Measurements from ENCODE around the gene EGFL8.

The EGFL8 gene

GRCh38 chr6:32195902-32196681 lies 31.7 kb downstream of the EGFL8 start:
- TF ChIP-seq, protein P1, sequence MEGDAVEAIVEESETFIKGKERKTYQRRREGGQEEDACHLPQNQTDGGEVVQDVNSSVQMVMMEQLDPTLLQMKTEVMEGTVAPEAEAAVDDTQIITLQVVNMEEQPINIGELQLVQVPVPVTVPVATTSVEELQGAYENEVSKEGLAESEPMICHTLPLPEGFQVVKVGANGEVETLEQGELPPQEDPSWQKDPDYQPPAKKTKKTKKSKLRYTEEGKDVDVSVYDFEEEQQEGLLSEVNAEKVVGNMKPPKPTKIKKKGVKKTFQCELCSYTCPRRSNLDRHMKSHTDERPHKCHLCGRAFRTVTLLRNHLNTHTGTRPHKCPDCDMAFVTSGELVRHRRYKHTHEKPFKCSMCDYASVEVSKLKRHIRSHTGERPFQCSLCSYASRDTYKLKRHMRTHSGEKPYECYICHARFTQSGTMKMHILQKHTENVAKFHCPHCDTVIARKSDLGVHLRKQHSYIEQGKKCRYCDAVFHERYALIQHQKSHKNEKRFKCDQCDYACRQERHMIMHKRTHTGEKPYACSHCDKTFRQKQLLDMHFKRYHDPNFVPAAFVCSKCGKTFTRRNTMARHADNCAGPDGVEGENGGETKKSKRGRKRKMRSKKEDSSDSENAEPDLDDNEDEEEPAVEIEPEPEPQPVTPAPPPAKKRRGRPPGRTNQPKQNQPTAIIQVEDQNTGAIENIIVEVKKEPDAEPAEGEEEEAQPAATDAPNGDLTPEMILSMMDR (IDR thresholded peaks at IDR 0.05; ENCODE audit: control insufficient read depth, insufficient read depth, low read depth, low read length, missing control alignments) = no peak
- DNase-seq (ENCODE audit: low read depth) = peak; percentile 21
- peak overlapping the region; percentile 89 for H3K4me3 ChIP-seq (ENCODE audit: control insufficient read depth, low read depth, low read length)

- no peak for DNase-seq (ENCODE audit: low read depth)
- TF ChIP-seq, protein P1 (IDR thresholded peaks at IDR 0.05; ENCODE audit: control insufficient read depth, insufficient read depth, low read depth, low read length, missing control alignments) = no peak
- H3K4me3 ChIP-seq (ENCODE audit: control insufficient read depth, low read depth, low read length) = peak overlapping the region; percentile 89
Observed at GRCh38 chr6:32196682-32197616, 32.6 kb downstream of the EGFL8 start.

DNA sequence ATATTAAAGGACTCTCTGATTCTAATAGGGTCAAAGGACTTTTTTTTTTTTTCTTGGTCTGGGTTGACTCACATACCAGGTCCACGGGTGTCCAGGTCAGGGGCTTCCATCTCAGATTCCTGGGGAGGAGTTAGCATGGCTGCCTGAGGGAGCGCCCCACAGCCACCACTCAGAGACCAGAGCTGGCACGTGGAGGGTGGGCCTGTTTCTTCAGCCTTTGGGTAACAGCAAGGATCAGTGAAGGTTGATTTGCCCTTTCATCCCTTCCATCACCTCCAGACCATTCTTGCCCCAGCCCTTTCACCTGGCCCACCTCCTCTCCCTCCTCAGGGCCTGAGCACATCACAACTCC lies 33.9 kb downstream of the EGFL8 start:
- DNase-seq (ENCODE audit: low read depth) = no peak
- TF ChIP-seq, protein P1 (IDR thresholded peaks at IDR 0.05; ENCODE audit: control insufficient read depth, insufficient read depth, low read depth, low read length, missing control alignments) = no peak
- no peak overlapping the region for H3K4me3 ChIP-seq (ENCODE audit: control insufficient read depth, low read depth, low read length)

GRCh38 chr6:32198866-32199265 lies 34.5 kb downstream of the EGFL8 start:
- TF ChIP-seq, protein P1 (IDR thresholded peaks at IDR 0.05; ENCODE audit: control insufficient read depth, insufficient read depth, low read depth, low read length, missing control alignments) = no peak
- no peak overlapping the region for H3K4me3 ChIP-seq (ENCODE audit: control insufficient read depth, low read depth, low read length)
- DNase-seq (ENCODE audit: low read depth) = no peak

DNA sequence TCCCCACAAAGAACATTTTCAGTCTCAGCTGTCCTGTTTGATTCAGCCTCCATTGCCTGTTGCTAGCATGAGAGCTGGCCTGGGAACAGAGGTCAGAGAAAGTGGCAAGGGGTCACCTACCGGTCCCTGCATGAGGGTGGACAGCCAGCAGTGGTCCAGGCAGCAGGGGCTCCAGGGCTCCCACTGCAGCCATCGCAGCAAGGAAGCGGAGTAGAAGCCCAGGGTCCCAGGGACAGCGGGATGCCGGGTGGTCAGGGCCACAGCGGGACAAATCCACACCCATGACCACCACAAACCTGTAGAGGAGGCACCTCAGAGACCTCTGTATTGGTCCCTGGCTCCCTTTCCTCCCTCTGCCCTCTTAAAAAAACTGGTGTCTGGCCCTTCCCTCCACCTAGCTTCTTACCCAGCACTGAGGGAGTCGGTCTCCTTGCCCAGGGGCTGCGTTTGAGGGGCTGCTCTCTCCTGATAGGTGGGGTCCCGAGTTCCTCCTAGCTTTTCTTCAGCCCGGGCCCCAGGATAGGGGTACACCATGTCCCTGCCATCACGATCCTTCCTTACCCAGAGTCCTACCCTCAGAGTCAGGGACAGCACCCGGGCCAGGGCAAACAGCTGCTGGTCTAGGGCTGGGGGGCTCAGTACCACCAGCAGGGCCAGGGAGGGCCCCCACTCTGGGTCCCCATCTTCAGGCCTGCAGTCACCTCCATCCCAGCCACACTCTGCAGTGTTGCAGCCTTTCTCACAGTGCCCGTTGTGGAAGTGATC lies 36.5 kb downstream of the EGFL8 start:
- no peak overlapping the region for H3K4me3 ChIP-seq (ENCODE audit: control insufficient read depth, low read depth, low read length)
- TF ChIP-seq, protein P1 (IDR thresholded peaks at IDR 0.05; ENCODE audit: control insufficient read depth, insufficient read depth, low read depth, low read length, missing control alignments) = no peak
- DNase-seq (ENCODE audit: low read depth) = no peak

DNA sequence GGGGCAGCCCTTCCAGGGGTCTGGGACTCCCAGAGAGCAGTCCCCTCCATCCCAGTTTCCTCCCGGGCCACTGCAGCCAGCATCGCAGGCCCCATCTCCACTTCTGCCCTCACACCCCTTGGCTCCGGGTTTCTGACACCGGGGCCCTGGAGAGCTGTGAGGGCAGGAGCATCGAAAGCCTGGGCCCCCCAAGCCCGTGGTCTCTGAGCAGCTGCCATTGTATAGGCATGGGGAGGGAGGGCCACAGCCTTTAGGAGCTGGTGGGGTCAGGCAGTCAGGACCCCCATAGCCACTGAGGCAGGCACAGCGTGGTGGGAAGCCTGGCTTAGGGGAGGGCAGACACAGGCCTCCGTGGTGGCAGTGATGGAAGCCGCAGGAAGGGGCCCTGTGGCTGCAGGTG lies 37.8 kb downstream of the EGFL8 start:
- no peak for DNase-seq (ENCODE audit: low read depth)
- no peak overlapping the region for H3K4me3 ChIP-seq (ENCODE audit: control insufficient read depth, low read depth, low read length)

More for the DNA sequence above, 37.8 kb downstream of the EGFL8 start:
- TF ChIP-seq, protein P1 (IDR thresholded peaks at IDR 0.05; ENCODE audit: control insufficient read depth, insufficient read depth, low read depth, low read length, missing control alignments) = no peak

Data from AG09309 (cell line).